Measurements from ENCODE around the gene NSL1.

DNA sequence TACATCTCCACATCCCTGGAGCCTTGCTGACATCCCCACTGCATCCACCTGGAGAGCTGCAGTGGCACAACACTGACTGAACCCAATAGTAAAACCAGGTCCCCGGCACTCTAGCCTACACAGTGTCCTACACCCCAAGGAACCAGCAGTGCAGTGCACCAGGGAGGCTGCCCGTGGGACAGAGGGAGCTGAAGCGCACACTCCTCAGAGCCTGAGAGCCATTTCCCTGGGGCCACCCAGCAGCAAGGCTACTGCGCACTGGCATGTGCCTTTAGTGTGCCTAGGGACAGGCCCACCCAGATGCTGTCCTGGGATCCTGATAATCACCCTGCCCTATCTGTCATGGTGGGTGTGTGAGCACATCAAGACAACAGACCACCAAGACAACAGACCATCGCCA lies 31.9 kb downstream of the NSL1 start:
- TF ChIP-seq ARNT (IDR thresholded peaks at IDR 0.05) (no peak), ELF4 (IDR thresholded peaks at IDR 0.05) (no peak), FOXA1 (IDR thresholded peaks at IDR 0.05) (no peak), FOXM1 (IDR thresholded peaks at IDR 0.05; ENCODE audit: borderline replicate concordance) (no peak), ZNF384 (IDR thresholded peaks at IDR 0.05) (no peak), NFRKB (IDR thresholded peaks at IDR 0.05) (no peak), BHLHE40 (IDR thresholded peaks at IDR 0.05; ENCODE audit: borderline replicate concordance) (no peak), FOXK2 (IDR thresholded peaks at IDR 0.05) (no peak), CTBP1 (IDR thresholded peaks at IDR 0.05; ENCODE audit: borderline replicate concordance) (no peak), SP1 (IDR thresholded peaks at IDR 0.05) (no peak)
- TF ChIP-seq, protein P1, sequence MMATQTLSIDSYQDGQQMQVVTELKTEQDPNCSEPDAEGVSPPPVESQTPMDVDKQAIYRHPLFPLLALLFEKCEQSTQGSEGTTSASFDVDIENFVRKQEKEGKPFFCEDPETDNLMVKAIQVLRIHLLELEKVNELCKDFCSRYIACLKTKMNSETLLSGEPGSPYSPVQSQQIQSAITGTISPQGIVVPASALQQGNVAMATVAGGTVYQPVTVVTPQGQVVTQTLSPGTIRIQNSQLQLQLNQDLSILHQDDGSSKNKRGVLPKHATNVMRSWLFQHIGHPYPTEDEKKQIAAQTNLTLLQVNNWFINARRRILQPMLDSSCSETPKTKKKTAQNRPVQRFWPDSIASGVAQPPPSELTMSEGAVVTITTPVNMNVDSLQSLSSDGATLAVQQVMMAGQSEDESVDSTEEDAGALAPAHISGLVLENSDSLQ (IDR thresholded peaks at IDR 0.05): no peak

Measured in HEK293T (cell line).